GM18508 (cell line): ENCODE results near the gene CHN1.

Experiments
- ATAC-seq: cut with Tn5 transposase; IDR thresholded peaks from one replicate; pipeline ENCODE4 v1.9.1; 2021; ENCODE audit warnings: moderate number of reproducible peaks; ENCODE audit not compliant: insufficient read depth, unreplicated experiment

The CHN1 gene

GRCh38 chr2:174836377-174836994, 168.7 kb downstream of the CHN1 start:
- ATAC-seq, result no peak

DNA sequence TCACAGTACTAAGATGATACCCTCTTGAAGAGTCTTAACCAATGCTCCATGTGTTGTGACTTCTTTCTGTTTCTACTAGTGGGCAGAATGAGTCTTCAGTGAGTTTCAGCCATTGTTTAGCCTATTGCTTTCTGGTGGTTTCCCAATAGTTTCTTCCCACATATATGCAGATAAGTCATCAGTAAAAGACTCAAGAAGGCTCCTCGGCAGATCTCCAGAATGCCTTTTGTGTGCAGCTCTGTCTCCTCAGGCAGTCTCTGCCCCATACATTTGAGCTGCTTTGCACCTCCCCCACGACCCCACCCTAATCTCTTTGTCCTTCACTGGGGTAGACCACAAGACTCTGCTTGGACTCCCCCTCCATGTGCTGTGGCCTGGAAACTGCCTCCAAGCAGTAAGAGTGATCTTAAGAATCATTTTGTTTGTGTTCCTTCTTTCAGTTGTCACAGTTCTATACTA, 169.4 kb downstream of the CHN1 start:
- no peak for ATAC-seq

GRCh38 chr2:174833737-174834136, 171.4 kb downstream of the CHN1 start:
- no peak for ATAC-seq

DNA sequence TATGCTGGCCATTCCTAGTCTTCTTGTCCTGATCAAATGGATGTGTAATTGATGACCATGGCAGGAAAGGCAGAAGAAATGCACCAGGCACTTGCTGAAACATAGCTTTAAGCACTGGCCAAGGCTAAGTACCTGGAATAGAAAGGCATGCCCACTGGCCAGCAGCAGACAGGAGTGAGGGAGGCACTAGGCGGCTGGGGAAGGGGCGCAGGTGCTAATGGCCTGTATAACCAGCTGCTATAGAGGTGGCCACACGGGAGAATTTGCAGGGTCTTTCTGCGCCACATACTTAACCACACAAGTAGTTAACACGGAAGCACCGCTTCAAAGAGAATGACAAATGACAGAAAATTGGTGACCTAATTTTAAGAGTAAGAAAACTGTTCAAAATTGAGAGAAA, 174.6 kb downstream of the CHN1 start:
- no peak for ATAC-seq

DNA sequence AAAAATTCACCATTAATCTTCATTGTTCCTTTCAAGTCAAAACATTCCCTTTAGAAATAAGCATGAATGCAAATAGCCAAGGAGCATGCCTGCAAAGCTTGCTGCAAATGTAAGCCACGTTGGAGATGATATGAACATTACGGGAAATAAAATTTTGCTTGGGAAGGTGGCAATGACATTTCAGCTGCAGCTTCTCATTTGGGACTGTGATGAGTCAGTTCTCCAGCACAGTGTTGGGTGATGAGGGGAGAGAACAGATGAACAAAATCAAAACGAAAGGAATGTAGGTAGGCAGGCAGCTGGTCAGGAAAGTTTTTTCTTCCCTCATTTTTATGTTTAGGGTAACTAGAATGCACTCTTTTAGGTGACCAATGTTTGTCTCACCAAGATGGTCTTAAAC, 175.6 kb downstream of the CHN1 start:
- no peak for ATAC-seq

DNA sequence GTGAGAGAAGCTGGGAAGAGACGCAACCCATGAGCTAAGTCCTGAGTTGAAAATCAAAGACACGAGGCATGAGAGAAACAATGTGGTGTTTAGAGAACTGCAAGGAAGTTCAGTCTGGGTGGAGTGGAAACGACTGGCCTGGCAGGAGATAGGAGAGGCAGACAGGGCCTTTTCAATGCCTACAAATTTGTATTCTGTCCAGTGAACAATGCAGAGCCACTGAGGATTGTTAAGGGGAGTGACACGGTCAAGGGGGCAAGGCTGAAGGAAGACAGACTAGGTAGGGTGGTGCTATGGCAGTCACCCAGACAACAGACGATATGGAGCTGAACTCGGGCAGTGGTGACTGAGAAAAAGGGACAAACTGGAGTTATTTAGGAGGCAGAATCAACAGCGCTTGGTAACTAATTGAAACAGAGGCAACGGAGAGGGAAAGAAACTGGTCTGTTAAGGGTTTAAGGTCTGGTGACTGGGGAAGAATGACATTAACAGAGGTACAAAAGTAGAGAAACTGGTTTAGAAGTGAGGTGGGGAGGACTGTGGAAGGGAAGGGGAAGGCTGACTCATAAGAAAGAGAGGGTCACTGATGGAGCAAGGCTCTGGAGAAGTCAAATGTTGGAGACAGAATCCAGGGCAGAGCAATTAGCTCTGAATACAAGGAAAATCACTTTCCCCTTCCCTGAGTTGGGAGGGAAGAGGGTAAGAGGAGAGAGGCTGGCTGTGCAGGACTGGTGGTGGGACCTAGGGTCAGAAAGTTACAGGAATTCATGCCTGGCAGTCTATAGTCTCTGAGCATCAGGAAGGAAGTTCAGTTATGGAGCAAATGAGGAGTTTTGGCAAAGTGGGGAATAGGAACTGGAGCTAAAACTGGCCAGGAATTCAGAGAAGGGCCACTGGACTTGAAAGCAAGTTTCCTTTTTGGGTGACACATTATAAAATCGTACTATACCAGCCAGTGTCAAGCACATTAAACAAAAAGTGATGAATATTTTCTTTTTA, 177.5 kb downstream of the CHN1 start:
- ATAC-seq, result no peak

DNA sequence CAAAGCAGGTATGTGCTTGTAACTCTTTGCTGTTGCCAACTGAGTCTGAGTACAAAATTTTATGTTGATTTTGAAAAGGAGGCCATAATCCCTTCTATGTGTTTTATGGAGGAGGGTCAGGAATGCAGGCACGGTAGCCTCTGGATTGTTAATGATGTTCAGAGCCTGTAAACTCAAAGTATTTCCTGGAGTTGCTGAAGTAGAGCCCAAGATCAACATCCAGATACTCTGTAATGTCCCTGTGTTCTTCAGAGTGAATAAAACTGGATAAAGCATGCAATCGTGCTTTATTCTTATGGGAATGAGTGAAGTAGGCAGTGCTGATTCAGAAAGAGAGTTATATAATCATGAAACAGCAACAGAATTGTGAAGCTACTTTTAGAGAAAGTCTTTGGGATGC, 179.1 kb downstream of the CHN1 start:
- no peak for ATAC-seq

GRCh38 chr2:174824068-174824467, 181.1 kb downstream of the CHN1 start:
- ATAC-seq, result no peak

- no peak for ATAC-seq
Observed at GRCh38 chr2:174821628-174822027, 183.6 kb downstream of the CHN1 start.

GRCh38 chr2:174820361-174820760, 184.8 kb downstream of the CHN1 start:
- no peak for ATAC-seq

- no peak for ATAC-seq
Observed at GRCh38 chr2:174815526-174815925, 189.7 kb downstream of the CHN1 start.

- ATAC-seq, result no peak
Observed at GRCh38 chr2:174812037-174812436, 193.1 kb downstream of the CHN1 start.

DNA sequence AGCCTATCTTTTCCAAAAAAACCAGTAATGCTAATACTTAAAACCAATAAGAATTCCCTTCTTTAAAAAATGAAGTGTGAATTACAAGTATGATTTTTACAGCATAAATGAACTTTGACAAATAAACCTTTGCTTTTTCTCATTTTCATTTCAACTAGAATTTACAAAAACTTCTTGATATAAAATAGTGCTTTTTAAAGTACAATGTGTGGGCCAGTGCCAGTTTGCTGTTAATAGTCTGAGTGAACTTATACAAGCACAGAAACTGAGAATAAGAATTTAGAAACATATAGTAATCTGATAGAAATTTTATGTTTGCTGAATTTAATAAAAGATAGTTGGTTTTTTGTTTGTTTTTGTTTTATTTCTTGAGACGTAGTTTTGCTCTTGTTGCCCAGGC, 197.2 kb downstream of the CHN1 start:
- ATAC-seq, result no peak

- ATAC-seq, result no peak
Observed at GRCh38 chr2:174805803-174806202, 199.4 kb downstream of the CHN1 start.

- no peak for ATAC-seq
Observed at GRCh38 chr2:174802459-174802858, 202.7 kb downstream of the CHN1 start.

- no peak for ATAC-seq
Observed at GRCh38 chr2:174800436-174801205, 204.6 kb downstream of the CHN1 start.

DNA sequence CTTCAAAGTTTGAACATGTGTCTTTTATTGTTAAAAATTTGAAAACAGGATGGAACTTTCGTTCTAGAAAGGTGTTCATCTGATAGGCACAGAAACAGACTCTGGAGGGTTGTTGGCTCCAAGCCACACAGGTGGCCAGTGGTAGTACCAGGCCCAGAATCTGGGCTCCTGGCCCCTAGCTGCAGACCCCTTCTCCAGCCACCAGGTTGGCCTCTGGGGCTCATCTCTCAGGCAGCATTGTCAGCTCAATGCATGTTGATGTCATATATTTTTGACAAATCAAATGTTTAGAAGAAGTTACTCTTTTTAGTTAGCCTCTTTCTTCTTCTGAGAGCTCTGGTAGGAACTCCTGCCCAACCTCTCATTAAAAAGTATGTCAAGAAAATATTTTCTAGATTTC, 206.4 kb downstream of the CHN1 start:
- ATAC-seq, result no peak

DNA sequence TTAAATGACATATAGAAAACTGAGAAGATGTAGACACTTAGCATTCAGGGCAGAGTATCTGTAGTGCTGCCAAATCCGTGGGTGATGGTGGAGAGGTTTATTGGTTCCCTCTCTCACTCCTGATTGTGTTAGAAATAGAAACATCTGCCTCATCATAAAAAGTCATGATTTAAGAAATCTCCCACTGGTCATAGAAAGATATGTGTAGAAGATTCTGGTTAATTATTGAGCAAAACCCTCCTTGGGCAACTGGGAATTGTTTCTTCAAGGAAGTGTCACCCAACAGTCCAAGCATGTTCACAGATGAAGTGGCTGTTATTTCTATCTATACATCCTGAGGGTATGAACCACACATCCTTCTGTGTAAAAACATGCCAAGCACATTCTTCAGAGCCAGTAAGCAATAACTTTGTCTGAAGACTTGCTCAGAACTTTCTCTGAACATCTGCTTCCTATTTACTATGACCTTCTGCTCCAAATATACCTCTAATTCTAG, 207.4 kb downstream of the CHN1 start:
- ATAC-seq, result no peak

- ATAC-seq, result no peak
Observed at GRCh38 chr2:174796319-174796771, 208.8 kb downstream of the CHN1 start.

GRCh38 chr2:174794851-174795374, 210.3 kb downstream of the CHN1 start:
- ATAC-seq, result no peak
